Measurements from ENCODE around the gene TSHZ3. TPM values are rescaled to one million over a fixed set of nuclear protein-coding genes. Genes with fewer than 3 reads are reported as not detected.

The TSHZ3 gene
- total RNA-seq, 6 donors from 2014 or later: 2.9 to 10.1 (median 6.3) TPM

- H3K36me3 ChIP-seq: no peaks in the 10 kb centered on the region
- H3K4me3 ChIP-seq: no peak overlapping the region
- no peak overlapping the region for H3K27ac ChIP-seq
- DNase-seq (no peak), ATAC-seq (ENCODE audit: low FRiP score in 2 of 2) (no peak)
- no peaks in the 10 kb centered on the region for H3K9me3 ChIP-seq
- H3K4me1 ChIP-seq: peaks cover 0 to under 1% (median 0%) of the 10 kb centered on the region in 4 donors
- TF ChIP-seq POLR2AphosphoS5 (IDR thresholded peaks at IDR 0.05) (no peak), EP300 (IDR thresholded peaks at IDR 0.05) (no peak), POLR2A (IDR thresholded peaks at IDR 0.05) (no peak)
- TF ChIP-seq, protein P1, sequence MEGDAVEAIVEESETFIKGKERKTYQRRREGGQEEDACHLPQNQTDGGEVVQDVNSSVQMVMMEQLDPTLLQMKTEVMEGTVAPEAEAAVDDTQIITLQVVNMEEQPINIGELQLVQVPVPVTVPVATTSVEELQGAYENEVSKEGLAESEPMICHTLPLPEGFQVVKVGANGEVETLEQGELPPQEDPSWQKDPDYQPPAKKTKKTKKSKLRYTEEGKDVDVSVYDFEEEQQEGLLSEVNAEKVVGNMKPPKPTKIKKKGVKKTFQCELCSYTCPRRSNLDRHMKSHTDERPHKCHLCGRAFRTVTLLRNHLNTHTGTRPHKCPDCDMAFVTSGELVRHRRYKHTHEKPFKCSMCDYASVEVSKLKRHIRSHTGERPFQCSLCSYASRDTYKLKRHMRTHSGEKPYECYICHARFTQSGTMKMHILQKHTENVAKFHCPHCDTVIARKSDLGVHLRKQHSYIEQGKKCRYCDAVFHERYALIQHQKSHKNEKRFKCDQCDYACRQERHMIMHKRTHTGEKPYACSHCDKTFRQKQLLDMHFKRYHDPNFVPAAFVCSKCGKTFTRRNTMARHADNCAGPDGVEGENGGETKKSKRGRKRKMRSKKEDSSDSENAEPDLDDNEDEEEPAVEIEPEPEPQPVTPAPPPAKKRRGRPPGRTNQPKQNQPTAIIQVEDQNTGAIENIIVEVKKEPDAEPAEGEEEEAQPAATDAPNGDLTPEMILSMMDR (IDR thresholded peaks at IDR 0.05): no peak
- WGBS, 2 donors: 79 to 94% methylated on average over 10 to 13 of the region's 13 CpGs
- no peaks in the 10 kb centered on the region for H3K27me3 ChIP-seq
Measured at GRCh38 chr19:31255174-31255799, 93.9 kb downstream of the TSHZ3 start.

GRCh38 chr19:31254611-31255010 is 94.6 kb downstream of the TSHZ3 start:
- Histone ChIP-seq H3K27ac (no peak overlapping the region), H3K4me3 (no peak overlapping the region), H3K36me3 (no peaks in the 10 kb centered on the region), H3K4me1 (no peaks in the 10 kb centered on the region), H3K9me3 (no peaks in the 10 kb centered on the region), H3K27me3 (no peaks in the 10 kb centered on the region)
- WGBS, 2 donors: 87 to 89% methylated on average over 4 of the region's 4 CpGs
- no peak for DNase-seq
- no peak for ATAC-seq (ENCODE audit: low FRiP score in 2 of 2)
- TF ChIP-seq EP300 (IDR thresholded peaks at IDR 0.05) (no peak), POLR2AphosphoS5 (IDR thresholded peaks at IDR 0.05) (no peak), POLR2A (IDR thresholded peaks at IDR 0.05) (no peak)
- TF ChIP-seq, protein P1 (IDR thresholded peaks at IDR 0.05): no peak

DNA sequence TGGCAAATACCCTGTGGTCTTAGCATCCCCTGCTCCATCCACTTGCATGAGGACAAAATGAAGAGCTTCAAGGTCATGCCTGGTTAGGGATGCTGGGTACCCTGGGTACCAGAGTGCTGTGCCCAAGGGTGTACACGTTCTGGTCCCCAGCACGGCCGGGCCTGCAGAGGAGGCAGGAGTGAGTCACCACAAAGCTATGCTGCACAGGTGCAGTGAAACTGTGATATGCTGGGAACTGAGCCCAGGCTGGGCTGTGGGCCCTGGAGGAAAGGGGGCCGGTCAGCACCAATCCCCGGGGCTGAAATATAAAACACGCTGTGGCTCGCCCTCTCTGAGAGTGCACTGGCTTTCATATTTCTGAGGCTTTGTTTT is 95.1 kb downstream of the TSHZ3 start:
- Histone ChIP-seq H3K36me3 (no peaks in the 10 kb centered on the region), H3K9me3 (no peaks in the 10 kb centered on the region), H3K4me3 (no peak overlapping the region), H3K27ac (no peak overlapping the region), H3K4me1 (no peaks in the 10 kb centered on the region), H3K27me3 (no peaks in the 10 kb centered on the region)
- WGBS, 2 donors: 48 to 75% methylated on average over 2 to 7 of the region's 7 CpGs
- DNase-seq (peak in 1 of 2 donors; percentile 50), ATAC-seq (ENCODE audit: low FRiP score in 2 of 2) (peak in 1 of 2 donors; percentile 35)
- no peak for TF ChIP-seq EP300 (IDR thresholded peaks at IDR 0.05)
- TF ChIP-seq, protein P1 (IDR thresholded peaks at IDR 0.05): no peak
- TF ChIP-seq POLR2A (IDR thresholded peaks at IDR 0.05): no peak
- no peak for TF ChIP-seq POLR2AphosphoS5 (IDR thresholded peaks at IDR 0.05)

GRCh38 chr19:31253526-31254179 is 95.6 kb downstream of the TSHZ3 start:
- no peaks in the 10 kb centered on the region for H3K4me1 ChIP-seq
- no peak for ATAC-seq (ENCODE audit: low FRiP score in 2 of 2)
- WGBS, 2 donors: 80 to 88% methylated on average over 5 to 6 of the region's 6 CpGs
- H3K27me3 ChIP-seq: no peaks in the 10 kb centered on the region
- TF ChIP-seq, protein P1 (IDR thresholded peaks at IDR 0.05): no peak
- TF ChIP-seq EP300 (IDR thresholded peaks at IDR 0.05) (no peak), POLR2A (IDR thresholded peaks at IDR 0.05) (no peak), POLR2AphosphoS5 (IDR thresholded peaks at IDR 0.05) (no peak)
- H3K9me3 ChIP-seq: no peaks in the 10 kb centered on the region
- H3K27ac ChIP-seq: no peak overlapping the region
- DNase-seq: no peak
- H3K4me3 ChIP-seq: no peak overlapping the region
- no peaks in the 10 kb centered on the region for H3K36me3 ChIP-seq
